Measurements from ENCODE around the gene AHI1.

AHI1 gene

GRCh38 chr6:135479601-135480000 is 17.9 kb downstream of the AHI1 start:
- no peak for DNase-seq (ENCODE audit: low read depth)
- Histone ChIP-seq H3K9ac (ENCODE audit: low read length) (no peak overlapping the region), H3K4me1 (ENCODE audit: control insufficient read depth, insufficient read depth, low read length) (no peaks in the 10 kb centered on the region), H3K9me3 (ENCODE audit: control insufficient read depth, low read length) (peaks cover 58% of the 10 kb centered on the region), H3K36me3 (ENCODE audit: control insufficient read depth, insufficient read depth, low read length, severe bottlenecking) (peaks cover 48% of the 10 kb centered on the region), H3K4me3 (ENCODE audit: low read length) (peak overlapping the region; percentile 20), H3K27me3 (replicated peaks; ENCODE audit: control insufficient read depth, insufficient read depth, low read length) (no peaks in the 10 kb centered on the region)

GRCh38 chr6:135478626-135479025 is 18.9 kb downstream of the AHI1 start:
- H3K4me1 ChIP-seq (ENCODE audit: control insufficient read depth, insufficient read depth, low read length) = no peaks in the 10 kb centered on the region
- DNase-seq (ENCODE audit: low read depth) = no peak
- H3K4me3 ChIP-seq (ENCODE audit: low read length) = no peak overlapping the region
- H3K9me3 ChIP-seq (ENCODE audit: control insufficient read depth, low read length) = peaks cover 48% of the 10 kb centered on the region
- peaks cover 39% of the 10 kb centered on the region for H3K36me3 ChIP-seq (ENCODE audit: control insufficient read depth, insufficient read depth, low read length, severe bottlenecking)
- no peak overlapping the region for H3K9ac ChIP-seq (ENCODE audit: low read length)
- no peaks in the 10 kb centered on the region for H3K27me3 ChIP-seq (replicated peaks; ENCODE audit: control insufficient read depth, insufficient read depth, low read length)

- Histone ChIP-seq H3K27me3 (replicated peaks; ENCODE audit: control insufficient read depth, insufficient read depth, low read length) (no peaks in the 10 kb centered on the region), H3K4me3 (ENCODE audit: low read length) (no peak overlapping the region), H3K9me3 (ENCODE audit: control insufficient read depth, low read length) (peaks cover 17% of the 10 kb centered on the region), H3K36me3 (ENCODE audit: control insufficient read depth, insufficient read depth, low read length, severe bottlenecking) (peaks cover 17% of the 10 kb centered on the region), H3K9ac (ENCODE audit: low read length) (no peak overlapping the region), H3K4me1 (ENCODE audit: control insufficient read depth, insufficient read depth, low read length) (no peaks in the 10 kb centered on the region)
- DNase-seq (ENCODE audit: low read depth) = peak; percentile 22
Measured at GRCh38 chr6:135475292-135475886, 22.2 kb downstream of the AHI1 start.

DNA sequence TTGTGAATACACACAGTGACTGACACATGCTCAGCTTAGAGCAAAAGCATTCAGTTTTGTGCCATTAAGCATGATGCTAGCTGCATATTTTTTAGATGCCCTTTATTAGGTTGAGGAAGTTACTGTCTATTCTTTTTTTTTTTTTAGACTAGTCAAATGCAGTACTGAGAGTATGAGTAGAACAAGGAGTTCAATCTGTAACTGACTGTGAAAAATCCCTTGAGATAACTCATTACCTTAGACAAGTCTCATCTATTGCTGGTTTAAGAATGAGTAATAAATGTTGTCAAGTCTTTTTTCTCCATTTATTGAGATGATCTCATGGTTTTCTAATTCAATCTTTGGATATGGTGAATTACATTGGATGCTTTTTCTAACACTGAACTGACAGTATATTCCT is 23.2 kb downstream of the AHI1 start:
- Histone ChIP-seq H3K9me3 (ENCODE audit: control insufficient read depth, low read length) (peaks cover 8% of the 10 kb centered on the region), H3K36me3 (ENCODE audit: control insufficient read depth, insufficient read depth, low read length, severe bottlenecking) (peaks cover 7% of the 10 kb centered on the region), H3K9ac (ENCODE audit: low read length) (no peak overlapping the region), H3K4me1 (ENCODE audit: control insufficient read depth, insufficient read depth, low read length) (no peaks in the 10 kb centered on the region), H3K27me3 (replicated peaks; ENCODE audit: control insufficient read depth, insufficient read depth, low read length) (no peaks in the 10 kb centered on the region), H3K4me3 (ENCODE audit: low read length) (no peak overlapping the region)
- no peak for DNase-seq (ENCODE audit: low read depth)

DNA sequence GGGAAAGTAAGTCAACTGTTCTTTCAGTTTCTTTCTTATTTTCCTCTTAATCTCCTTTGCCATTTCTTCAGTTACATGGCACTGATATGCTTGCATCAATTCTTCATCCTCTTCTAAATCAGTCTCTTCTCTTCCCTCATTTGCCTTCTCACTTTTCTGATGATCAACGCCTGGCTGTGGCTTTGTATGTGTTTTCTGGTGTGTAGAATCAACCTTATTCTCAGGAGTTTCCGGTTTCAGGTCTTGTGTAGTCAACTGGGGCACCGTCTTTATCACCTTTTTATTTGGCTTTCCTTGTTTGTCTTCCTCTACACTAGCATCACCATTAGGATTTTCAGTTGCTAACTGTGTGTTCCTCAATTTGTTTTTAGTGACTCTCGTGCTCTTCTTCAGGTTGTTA is 31.6 kb downstream of the AHI1 start:
- no peak overlapping the region for H3K4me3 ChIP-seq (ENCODE audit: low read length)
- H3K9ac ChIP-seq (ENCODE audit: low read length) = no peak overlapping the region
- H3K4me1 ChIP-seq (ENCODE audit: control insufficient read depth, insufficient read depth, low read length) = no peaks in the 10 kb centered on the region
- H3K27me3 ChIP-seq (replicated peaks; ENCODE audit: control insufficient read depth, insufficient read depth, low read length) = no peaks in the 10 kb centered on the region
- H3K9me3 ChIP-seq (ENCODE audit: control insufficient read depth, low read length) = no peaks in the 10 kb centered on the region
- no peak for DNase-seq (ENCODE audit: low read depth)
- peaks cover 36% of the 10 kb centered on the region for H3K36me3 ChIP-seq (ENCODE audit: control insufficient read depth, insufficient read depth, low read length, severe bottlenecking)

- no peak for DNase-seq (ENCODE audit: low read depth)
- Histone ChIP-seq H3K36me3 (ENCODE audit: control insufficient read depth, insufficient read depth, low read length, severe bottlenecking) (peaks cover 36% of the 10 kb centered on the region), H3K9me3 (ENCODE audit: control insufficient read depth, low read length) (no peaks in the 10 kb centered on the region), H3K9ac (ENCODE audit: low read length) (no peak overlapping the region), H3K4me3 (ENCODE audit: low read length) (no peak overlapping the region), H3K27me3 (replicated peaks; ENCODE audit: control insufficient read depth, insufficient read depth, low read length) (no peaks in the 10 kb centered on the region), H3K4me1 (ENCODE audit: control insufficient read depth, insufficient read depth, low read length) (no peaks in the 10 kb centered on the region)
Measured at GRCh38 chr6:135465307-135465706, 32.2 kb downstream of the AHI1 start.

DNA sequence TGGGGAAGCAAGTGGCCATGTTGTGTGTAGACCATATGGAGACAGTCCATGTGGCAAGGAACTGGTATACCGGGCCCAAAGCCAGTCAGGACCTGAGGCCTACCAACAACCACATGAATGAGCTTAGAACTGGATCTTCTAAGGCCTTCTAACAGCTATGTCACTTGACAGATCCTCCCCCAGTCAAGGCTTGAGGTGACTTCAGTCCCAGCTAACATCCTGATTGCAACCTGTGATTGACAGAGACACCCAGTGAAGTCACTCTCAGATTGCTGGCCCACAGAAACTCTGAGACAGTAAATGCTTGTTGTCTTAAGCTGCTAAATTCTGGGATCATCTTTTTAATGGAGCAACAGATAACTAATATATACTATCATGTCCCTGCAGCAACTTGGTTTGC is 32.9 kb downstream of the AHI1 start:
- Histone ChIP-seq H3K9me3 (ENCODE audit: control insufficient read depth, low read length) (no peaks in the 10 kb centered on the region), H3K9ac (ENCODE audit: low read length) (no peak overlapping the region), H3K27me3 (replicated peaks; ENCODE audit: control insufficient read depth, insufficient read depth, low read length) (no peaks in the 10 kb centered on the region), H3K4me3 (ENCODE audit: low read length) (no peak overlapping the region), H3K36me3 (ENCODE audit: control insufficient read depth, insufficient read depth, low read length, severe bottlenecking) (peaks cover 36% of the 10 kb centered on the region), H3K4me1 (ENCODE audit: control insufficient read depth, insufficient read depth, low read length) (no peaks in the 10 kb centered on the region)
- DNase-seq (ENCODE audit: low read depth) = no peak

DNA sequence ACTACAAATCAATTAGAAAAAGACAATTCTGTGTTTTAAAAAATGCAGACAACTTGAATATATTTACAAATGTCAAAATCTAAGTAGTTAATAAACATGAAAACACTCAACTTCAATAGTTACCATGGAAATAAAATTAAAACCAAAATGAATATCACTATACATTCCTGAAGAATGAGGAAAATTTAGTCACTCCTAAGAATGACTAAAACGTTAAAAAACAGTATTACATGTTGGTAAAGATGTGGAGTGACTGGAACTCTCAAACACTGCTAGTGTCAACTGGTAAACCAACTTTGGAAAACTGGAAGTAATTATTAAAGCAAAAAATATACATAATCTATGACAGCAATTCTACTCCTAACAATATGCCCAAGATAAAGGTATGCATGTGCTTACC is 36.3 kb downstream of the AHI1 start:
- H3K4me1 ChIP-seq (ENCODE audit: control insufficient read depth, insufficient read depth, low read length) = peaks cover 12% of the 10 kb centered on the region
- no peak overlapping the region for H3K9ac ChIP-seq (ENCODE audit: low read length)
- no peak overlapping the region for H3K4me3 ChIP-seq (ENCODE audit: low read length)
- no peak for DNase-seq (ENCODE audit: low read depth)
- H3K27me3 ChIP-seq (replicated peaks; ENCODE audit: control insufficient read depth, insufficient read depth, low read length) = no peaks in the 10 kb centered on the region
- H3K36me3 ChIP-seq (ENCODE audit: control insufficient read depth, insufficient read depth, low read length, severe bottlenecking) = peaks cover 29% of the 10 kb centered on the region
- no peaks in the 10 kb centered on the region for H3K9me3 ChIP-seq (ENCODE audit: control insufficient read depth, low read length)

DNA sequence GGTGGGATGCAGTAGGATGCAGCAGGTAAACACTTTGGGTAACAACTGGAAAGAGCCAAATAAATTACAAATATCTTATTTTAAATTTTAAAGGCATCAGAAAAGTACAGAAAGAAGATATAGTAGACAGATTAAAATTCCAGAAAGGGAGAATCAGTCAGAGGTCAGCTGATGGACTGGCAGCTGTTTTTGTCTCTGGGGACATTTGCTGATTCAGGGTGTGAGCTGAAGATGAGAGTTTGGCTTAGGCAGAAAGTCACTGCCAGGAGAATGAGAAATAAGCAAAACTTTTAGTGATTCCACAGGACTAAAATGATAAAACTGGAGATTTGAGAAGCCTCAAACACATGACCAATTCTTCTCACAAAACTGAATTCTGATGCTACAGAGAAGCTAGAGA is 39.5 kb downstream of the AHI1 start:
- H3K9ac ChIP-seq (ENCODE audit: low read length) = peak overlapping the region; percentile 43
- H3K9me3 ChIP-seq (ENCODE audit: control insufficient read depth, low read length) = no peaks in the 10 kb centered on the region
- peaks cover 12% of the 10 kb centered on the region for H3K36me3 ChIP-seq (ENCODE audit: control insufficient read depth, insufficient read depth, low read length, severe bottlenecking)
- no peaks in the 10 kb centered on the region for H3K27me3 ChIP-seq (replicated peaks; ENCODE audit: control insufficient read depth, insufficient read depth, low read length)
- H3K4me1 ChIP-seq (ENCODE audit: control insufficient read depth, insufficient read depth, low read length) = peaks cover 12% of the 10 kb centered on the region
- no peak overlapping the region for H3K4me3 ChIP-seq (ENCODE audit: low read length)
- DNase-seq (ENCODE audit: low read depth) = no peak

DNA sequence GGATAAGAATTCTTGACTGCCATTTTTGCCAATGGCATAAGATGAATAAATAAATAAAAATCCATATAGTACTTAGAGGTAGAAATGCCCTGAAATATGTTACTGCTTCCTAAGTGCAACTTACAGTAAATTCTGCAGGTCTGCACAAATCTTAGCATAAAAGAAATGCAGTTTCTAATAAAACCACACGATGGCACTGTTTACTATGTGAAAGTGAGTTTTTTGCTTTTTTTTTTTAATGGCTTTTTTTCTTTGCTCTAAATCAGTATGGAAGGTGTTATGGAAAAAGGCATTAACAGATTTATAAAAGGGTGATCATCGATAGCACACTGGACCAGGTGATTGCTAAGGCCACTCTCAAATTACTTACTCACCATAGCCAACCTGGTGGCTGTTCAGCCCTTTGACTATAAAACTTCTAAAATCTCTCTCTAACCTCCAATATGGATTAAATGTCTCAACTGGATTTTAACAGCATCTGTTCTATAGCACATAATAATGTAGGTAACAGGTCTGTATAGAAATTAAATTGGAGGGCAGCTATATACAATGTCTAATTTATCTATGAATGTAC is 45.8 kb downstream of the AHI1 start:
- peaks cover 18% of the 10 kb centered on the region for H3K36me3 ChIP-seq (ENCODE audit: control insufficient read depth, insufficient read depth, low read length, severe bottlenecking)
- no peaks in the 10 kb centered on the region for H3K27me3 ChIP-seq (replicated peaks; ENCODE audit: control insufficient read depth, insufficient read depth, low read length)
- H3K9ac ChIP-seq (ENCODE audit: low read length) = no peak overlapping the region
- peak; percentile 78 for DNase-seq (ENCODE audit: low read depth)
- no peak overlapping the region for H3K4me3 ChIP-seq (ENCODE audit: low read length)
- no peaks in the 10 kb centered on the region for H3K4me1 ChIP-seq (ENCODE audit: control insufficient read depth, insufficient read depth, low read length)
- H3K9me3 ChIP-seq (ENCODE audit: control insufficient read depth, low read length) = no peaks in the 10 kb centered on the region

DNA sequence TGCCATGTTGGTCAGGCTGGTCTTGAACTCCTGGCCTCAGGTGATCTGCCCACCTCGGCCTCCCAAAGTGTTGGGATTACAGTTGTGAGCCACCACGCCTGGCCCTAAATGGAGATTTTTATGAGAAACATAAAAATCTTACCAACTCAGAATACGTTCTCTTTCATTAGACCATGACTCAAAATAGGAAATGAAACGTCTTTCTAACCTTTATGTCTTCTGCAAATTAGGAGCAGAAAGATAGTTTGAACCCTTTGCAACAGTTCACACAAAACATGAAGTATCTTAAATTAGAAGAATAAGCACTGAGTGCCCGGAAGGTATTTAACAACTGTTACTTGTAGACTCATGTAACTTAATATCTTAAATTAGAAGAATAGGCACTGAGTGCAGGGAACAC is 48.3 kb downstream of the AHI1 start:
- H3K27me3 ChIP-seq (replicated peaks; ENCODE audit: control insufficient read depth, insufficient read depth, low read length) = no peaks in the 10 kb centered on the region
- no peaks in the 10 kb centered on the region for H3K9me3 ChIP-seq (ENCODE audit: control insufficient read depth, low read length)
- H3K9ac ChIP-seq (ENCODE audit: low read length) = no peak overlapping the region
- DNase-seq (ENCODE audit: low read depth) = no peak
- peaks cover 23% of the 10 kb centered on the region for H3K36me3 ChIP-seq (ENCODE audit: control insufficient read depth, insufficient read depth, low read length, severe bottlenecking)
- H3K4me1 ChIP-seq (ENCODE audit: control insufficient read depth, insufficient read depth, low read length) = no peaks in the 10 kb centered on the region
- H3K4me3 ChIP-seq (ENCODE audit: low read length) = no peak overlapping the region

Data from adipocyte (in vitro differentiated cells).